Erythroblast (primary cell): ENCODE results near the gene ADAMTS13.

Source experiments
- GATA1 ChIP-seq: IDR thresholded peaks from 2 replicates; pipeline ENCODE4 v1.6.1; 2011; ENCODE audit warnings: low read depth, mild to moderate bottlenecking, control low read depth, low read length, moderate library complexity
- POLR2A ChIP-seq: IDR thresholded peaks from 2 replicates; pipeline ENCODE4 v1.6.1; 2011; ENCODE audit warnings: mild to moderate bottlenecking, low read length

GRCh38 chr9:133458643-133459312, 36.6 kb downstream of the ADAMTS13 start:
- TF ChIP-seq POLR2A (no peak), GATA1 (no peak)
